Prostate gland (tissue), 2 donors: ENCODE measurements around the gene ASB16. TPM values are rescaled to one million over a fixed set of nuclear protein-coding genes. Genes with fewer than 3 reads are reported as not detected.

Source experiments
- DNase-seq: peaks from one replicate; pipeline ENCODE4 v3.0.0-alpha.2; 2019; ENCODE audit warnings: low spot score
- H3K27ac ChIP-seq, 2 donors: fragments of 200-600 bp; sonication (generic); 2 replicates each; pipeline ENCODE4 v1.5.1; 2017 to 2019
- H3K27me3 ChIP-seq: fragments of 200-600 bp; sonication (generic); replicated peaks from 2 replicates; pipeline ENCODE4 v1.5.1; 2019; ENCODE audit not compliant: insufficient read depth
- H3K36me3 ChIP-seq, 2 donors: fragments of 200-600 bp; sonication (generic); 1 replicate in 1 of 2; 2 replicates in 1 of 2; pipeline versions ENCODE4 v1.5.1 to v1.8.1; 2017 to 2019
- H3K4me1 ChIP-seq: fragments of 200-600 bp; sonication (generic); replicated peaks from 2 replicates; pipeline ENCODE4 v1.5.1; 2019
- H3K4me3 ChIP-seq, 2 donors: fragments of 200-600 bp; sonication (generic); 2 replicates each; pipeline ENCODE4 v1.5.1; 2017 to 2019
- H3K9me3 ChIP-seq: fragments of 200-600 bp; sonication (generic); 2 replicates; pipeline ENCODE4 v1.5.1; 2017
- CTCF ChIP-seq, 4 experiments: fragments of 200-600 bp in 2 of 4; fragments of 450-650 bp in 2 of 4; sonication (generic) in 2 of 4; IDR thresholded peaks; 1 replicate in 3 of 4; 2 replicates in 1 of 4; pipeline ENCODE4 v1.5.1; 2016 to 2019; ENCODE audit warnings: antibody characterized with exemption in 4 of 4, mild to moderate bottlenecking in 2 of 4, moderate library complexity in 2 of 4
- POLR2A ChIP-seq: fragments of 450-650 bp; IDR thresholded peaks from one replicate; pipeline ENCODE4 v1.6.1; 2016; ENCODE audit warnings: antibody characterized with exemption, mild to moderate bottlenecking
- POLR2AphosphoS5 ChIP-seq: sonication (generic); formaldehyde crosslinking; IDR thresholded peaks from one replicate; pipeline ENCODE4 v1.6.1; 2017; ENCODE audit warnings: antibody characterized with exemption
- WGBS: methylation state at CpG from one replicate; pipeline ENCODE4 v1.1.5; 2018; 5-methylcytosine and 5-hydroxymethylcytosine counted together
- intact Hi-C: fragments of 100-400 bp; cut with DNase I; formaldehyde crosslinking; loops from one replicate; pipeline ENCODE4 v1.14.2; 2022
- total RNA-seq, 2 donors: library from RNA; depleted of rRNA; stranded (reverse); fragments of >200 nt; gene quantifications; one replicate each; pipeline ENCODE4 v1.1.0, GENCODE V29; 2016

The ASB16 gene
- total RNA-seq, 2 donors from 2014 or later = 3.2 to 4.4 TPM

DNA sequence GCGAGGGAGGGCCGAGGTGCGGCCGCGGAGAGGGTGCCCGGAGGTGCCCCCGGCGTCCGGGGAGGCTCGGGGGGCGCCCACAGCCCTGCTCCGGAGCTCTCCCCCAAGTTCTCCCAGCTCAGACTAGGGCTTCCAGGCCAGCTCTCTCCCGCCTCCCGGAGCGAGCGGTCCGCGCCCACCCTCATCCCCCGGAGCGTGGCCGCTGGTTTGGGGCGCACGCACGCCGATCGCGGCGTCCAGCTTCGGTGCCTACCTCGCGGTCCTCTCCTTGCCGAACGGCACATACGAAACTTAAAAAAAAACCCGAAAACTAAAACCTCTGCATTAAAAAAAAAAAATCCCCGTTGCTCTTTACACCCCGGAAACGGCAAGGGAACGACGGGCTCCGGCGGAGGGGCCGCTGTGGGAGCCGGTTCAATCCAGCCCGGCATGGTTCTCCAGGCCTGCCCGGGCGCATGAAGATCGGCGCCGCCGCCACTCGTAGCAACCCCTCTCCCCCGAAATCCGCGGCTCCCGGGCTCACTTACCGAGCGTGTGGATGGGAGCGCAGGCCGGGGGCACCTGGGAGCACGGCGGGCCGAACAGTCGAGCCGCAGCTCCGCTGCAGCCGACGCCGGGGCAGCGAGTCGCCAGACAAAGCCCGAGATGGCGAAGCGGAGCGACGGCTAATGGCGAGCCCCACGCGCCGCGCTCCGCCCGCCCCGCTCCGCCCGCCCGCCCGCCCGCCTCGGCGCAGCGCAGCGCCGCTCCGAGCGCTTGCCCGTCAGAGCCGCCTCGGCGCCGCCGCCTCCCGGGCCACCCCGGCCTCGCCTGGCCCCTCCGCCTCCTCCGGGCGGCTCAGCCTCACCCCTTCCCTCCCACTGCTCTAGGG is 49.9 kb downstream of the ASB16 start:
- intact Hi-C loops = no loop called here
- peaks cover 5% of the 10 kb centered on the region for H3K4me1 ChIP-seq
- H3K27me3 ChIP-seq = no peaks in the 10 kb centered on the region
- H3K27ac ChIP-seq = peak overlapping the region; percentile 98 to 100
- H3K4me3 ChIP-seq = peak overlapping the region; percentile 80 to 95
- under 1% methylated on average over 66 of the region's 108 CpGs for WGBS
- DNase-seq = peak; percentile 40
- no peak for TF ChIP-seq CTCF (IDR thresholded peaks at IDR 0.05)
- no peak for TF ChIP-seq POLR2AphosphoS5
- TF ChIP-seq POLR2A = no peak
- no peaks in the 10 kb centered on the region for H3K9me3 ChIP-seq
- peaks cover 3 to 13% of the 10 kb centered on the region in 2 donors for H3K36me3 ChIP-seq

- intact Hi-C loops = no loop called here
- Histone ChIP-seq H3K4me1 (peaks cover 5% of the 10 kb centered on the region), H3K36me3 (peaks cover 0 to 4% of the 10 kb centered on the region in 2 donors), H3K27me3 (no peaks in the 10 kb centered on the region), H3K27ac (peak overlapping the region; percentile 98 to 100), H3K4me3 (peak overlapping the region; percentile 80 to 95), H3K9me3 (no peaks in the 10 kb centered on the region)
- TF ChIP-seq POLR2AphosphoS5 = no peak
- TF ChIP-seq CTCF (IDR thresholded peaks at IDR 0.05) = no peak
- TF ChIP-seq POLR2A = peak; percentile 29
- WGBS = under 1% methylated on average over 43 of the region's 54 CpGs
- DNase-seq = peak; percentile 67
Measured at GRCh38 chr17:44221084-44221861, 50.8 kb downstream of the ASB16 start.

- WGBS = 0% methylated on average over 17 of the region's 17 CpGs
- intact Hi-C loops = no loop called here
- peak overlapping the region; percentile 98 to 100 for H3K27ac ChIP-seq
- no peaks in the 10 kb centered on the region for H3K36me3 ChIP-seq
- peak overlapping the region; percentile 80 to 95 for H3K4me3 ChIP-seq
- TF ChIP-seq POLR2A (peak; percentile 74), CTCF (IDR thresholded peaks at IDR 0.05) (no peak)
- H3K9me3 ChIP-seq = no peaks in the 10 kb centered on the region
- no peaks in the 10 kb centered on the region for H3K27me3 ChIP-seq
- H3K4me1 ChIP-seq = peaks cover 5% of the 10 kb centered on the region
- no peak for DNase-seq
Measured at GRCh38 chr17:44221862-44222111, 51.3 kb downstream of the ASB16 start.

- 2% methylated on average over 36 of the region's 36 CpGs for WGBS
Measured at GRCh38 chr17:44222112-44222869, 51.8 kb downstream of the ASB16 start.

More at GRCh38 chr17:44222112-44222869, 51.8 kb downstream of the ASB16 start:
- Histone ChIP-seq H3K27ac (peak overlapping the region; percentile 98 to 100), H3K9me3 (no peaks in the 10 kb centered on the region), H3K27me3 (no peaks in the 10 kb centered on the region), H3K36me3 (no peaks in the 10 kb centered on the region), H3K4me3 (peak overlapping the region; percentile 80 to 95), H3K4me1 (peaks cover 5% of the 10 kb centered on the region)
- TF ChIP-seq CTCF (IDR thresholded peaks at IDR 0.05) = peak in 1 of 4 experiments; percentile 21
- no peak for TF ChIP-seq POLR2A
- TF ChIP-seq POLR2AphosphoS5 = peak; percentile 70
- intact Hi-C loops = no loop called here
- DNase-seq = peak; percentile 74
